Upper lobe of left lung (tissue), 4 donors: ENCODE data around the gene BRMS1.

Experiments used
- CTCF ChIP-seq, 6 experiments: fragments of 450-650 bp in 4 of 6; fragments of 200-600 bp in 2 of 6; sonication (generic) in 2 of 6; IDR thresholded peaks; one replicate each; pipeline ENCODE4 v1.5.1; 2016 to 2019; ENCODE audit warnings: antibody characterized with exemption in 6 of 6
- EP300 ChIP-seq, 4 donors: sonication (generic); formaldehyde crosslinking; IDR thresholded peaks; one replicate each; pipeline ENCODE4 v1.5.1; 2017; ENCODE audit warnings: antibody characterized with exemption in 4 of 4, control low read depth in 2 of 4
- POLR2A ChIP-seq, 4 donors: fragments of 450-650 bp; IDR thresholded peaks; one replicate each; pipeline ENCODE4 v1.5.1; 2016 to 2017; ENCODE audit warnings: antibody characterized with exemption in 4 of 4, mild to moderate bottlenecking in 2 of 4
- POLR2AphosphoS5 ChIP-seq, 2 donors: sonication (generic); formaldehyde crosslinking; IDR thresholded peaks; one replicate each; pipeline ENCODE4 v1.5.1; 2017; ENCODE audit warnings: antibody characterized with exemption in 2 of 2

GRCh38 chr11:66359662-66360087 is 14.8 kb upstream of the BRMS1 start:
- no peak for TF ChIP-seq CTCF (IDR thresholded peaks at IDR 0.05)
- TF ChIP-seq EP300 (IDR thresholded peaks at IDR 0.05): no peak
- no peak for TF ChIP-seq POLR2AphosphoS5 (IDR thresholded peaks at IDR 0.05)
- TF ChIP-seq POLR2A (IDR thresholded peaks at IDR 0.05): no peak
